ENCODE measurements around the gene MAPK10. TPM values are rescaled to one million over a fixed set of nuclear protein-coding genes. Genes with fewer than 3 reads are reported as not detected.
"Not testable (repeated sequence)": the region's sequence is repeated elsewhere in the genome, so short reads cannot be mapped to it uniquely, and the experiment has no call there.

MAPK10 gene
- total RNA-seq, 1 donor from 2014 or later: not detected

DNA sequence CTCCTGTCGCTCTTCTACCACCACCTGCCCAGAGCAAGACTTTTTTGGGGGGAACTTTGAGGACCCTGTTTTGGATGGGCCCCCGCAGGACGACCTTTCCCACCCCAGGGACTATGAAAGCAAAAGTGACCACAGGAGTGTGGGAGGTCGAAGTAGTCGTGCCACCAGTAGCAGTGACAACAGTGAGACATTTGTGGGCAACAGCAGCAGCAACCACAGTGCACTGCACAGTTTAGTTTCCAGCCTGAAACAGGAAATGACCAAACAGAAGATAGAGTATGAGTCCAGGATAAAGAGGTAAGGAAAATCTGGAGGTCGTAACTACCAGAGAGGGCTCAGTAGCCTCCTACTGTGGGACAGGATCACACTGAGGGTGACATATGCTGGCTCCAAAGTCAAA is 364.5 kb downstream of the MAPK10 start:
- Mint-ChIP-seq H3K27me3 (no peaks in the 10 kb centered on the region), H3K36me3 (ENCODE audit: low read depth) (no peaks in the 10 kb centered on the region), H3K9me3 (no peaks in the 10 kb centered on the region), H3K4me1 (no peaks in the 10 kb centered on the region), H3K4me3 (no peak overlapping the region), H3K27ac (no peak overlapping the region)
- intact Hi-C loops (cut with micrococcal nuclease): no loop called here
- no peak for DNase-seq

DNA sequence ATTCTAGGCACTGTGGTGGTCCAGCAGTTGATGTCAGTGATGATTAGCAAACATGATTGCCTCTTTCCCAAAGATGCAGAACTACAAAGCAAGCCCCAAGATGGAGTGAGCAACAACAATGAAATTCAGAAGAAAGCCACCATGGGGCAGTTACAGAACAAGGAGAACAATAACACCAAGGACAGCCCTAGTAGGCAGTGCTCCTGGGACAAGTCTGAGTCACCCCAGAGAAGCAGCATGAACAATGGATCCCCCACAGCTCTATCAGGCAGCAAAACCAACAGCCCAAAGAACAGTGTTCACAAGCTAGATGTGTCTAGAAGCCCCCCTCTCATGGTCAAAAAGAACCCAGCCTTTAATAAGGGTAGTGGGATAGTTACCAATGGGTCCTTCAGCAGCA is 365.3 kb downstream of the MAPK10 start:
- Mint-ChIP-seq H3K9me3 (no peaks in the 10 kb centered on the region), H3K27me3 (no peaks in the 10 kb centered on the region), H3K36me3 (ENCODE audit: low read depth) (no peaks in the 10 kb centered on the region), H3K4me3 (no peak overlapping the region), H3K4me1 (no peaks in the 10 kb centered on the region), H3K27ac (no peak overlapping the region)
- DNase-seq: no peak
- intact Hi-C loops (cut with micrococcal nuclease): no loop called here

DNA sequence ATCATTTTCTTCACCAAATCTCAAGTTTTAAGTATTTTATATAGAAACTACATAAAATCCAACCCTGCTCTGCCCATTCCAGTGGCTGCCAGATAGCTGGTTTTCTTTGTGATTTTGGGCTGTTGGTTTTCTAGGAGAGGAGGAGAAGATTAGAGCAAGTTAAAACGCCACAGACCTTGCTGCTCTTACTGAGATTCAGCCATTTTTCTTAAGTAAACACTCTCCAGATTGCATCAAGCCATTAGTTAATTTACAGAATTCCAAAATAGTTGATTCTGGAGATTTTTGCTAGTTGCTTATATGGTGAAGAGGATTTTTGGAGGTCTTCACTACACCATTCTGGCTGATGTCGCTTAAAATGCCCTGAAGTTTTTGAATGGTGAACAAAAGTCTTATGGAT is 366.2 kb downstream of the MAPK10 start:
- Mint-ChIP-seq H3K4me3 (no peak overlapping the region), H3K27me3 (no peaks in the 10 kb centered on the region), H3K27ac (no peak overlapping the region), H3K4me1 (no peaks in the 10 kb centered on the region), H3K9me3 (no peaks in the 10 kb centered on the region), H3K36me3 (ENCODE audit: low read depth) (no peaks in the 10 kb centered on the region)
- no peak for DNase-seq
- intact Hi-C loops (cut with micrococcal nuclease): no loop called here

DNA sequence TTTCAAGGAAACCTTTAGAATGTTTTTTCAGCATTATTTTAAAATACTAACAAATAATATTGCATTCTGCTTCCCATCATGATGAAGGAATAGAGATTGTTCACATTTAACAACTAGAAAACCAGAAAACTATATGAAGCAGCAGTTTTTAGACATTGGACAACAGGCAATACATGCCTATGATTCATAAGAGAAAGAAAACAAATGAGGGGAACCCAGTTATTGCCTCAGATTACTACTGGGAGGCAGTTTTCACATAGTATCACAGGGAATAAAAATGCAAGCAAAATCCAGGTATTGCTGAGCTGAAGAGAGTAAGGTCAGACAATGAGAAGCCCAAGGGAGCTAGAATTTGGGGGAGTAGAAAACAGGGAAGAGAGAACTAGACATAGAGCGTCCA is 373.6 kb downstream of the MAPK10 start:
- DNase-seq: no peak
- no peak overlapping the region for H3K27ac Mint-ChIP-seq
- no peaks in the 10 kb centered on the region for H3K4me1 Mint-ChIP-seq
- intact Hi-C loops (cut with micrococcal nuclease): no loop called here
- no peaks in the 10 kb centered on the region for H3K27me3 Mint-ChIP-seq
- no peaks in the 10 kb centered on the region for H3K9me3 Mint-ChIP-seq
- H3K36me3 Mint-ChIP-seq (ENCODE audit: low read depth): no peaks in the 10 kb centered on the region
- H3K4me3 Mint-ChIP-seq: no peak overlapping the region

DNA sequence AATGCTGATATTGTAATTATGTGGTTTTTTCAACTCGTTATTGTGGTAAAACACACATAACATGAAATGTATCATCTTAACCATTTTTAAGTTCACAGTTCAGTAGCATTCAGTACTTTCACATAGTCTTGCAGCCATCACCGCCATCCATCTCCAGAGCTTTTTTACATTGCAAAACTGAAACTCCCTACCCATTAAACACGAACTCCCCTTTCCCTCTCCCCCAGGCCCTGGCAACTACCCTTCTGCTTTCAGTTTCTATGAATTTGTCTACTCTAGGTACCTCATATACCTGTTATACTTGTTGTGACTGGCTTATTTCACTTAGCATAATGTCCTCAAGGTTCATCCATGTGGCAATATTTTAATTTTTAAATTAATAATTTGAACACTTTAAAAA is 380.6 kb downstream of the MAPK10 start:
- no peaks in the 10 kb centered on the region for H3K9me3 Mint-ChIP-seq
- intact Hi-C loops (cut with micrococcal nuclease): no loop called here
- no peak overlapping the region for H3K4me3 Mint-ChIP-seq
- no peaks in the 10 kb centered on the region for H3K27me3 Mint-ChIP-seq
- DNase-seq: no peak
- H3K36me3 Mint-ChIP-seq (ENCODE audit: low read depth): no peaks in the 10 kb centered on the region
- H3K4me1 Mint-ChIP-seq: no peaks in the 10 kb centered on the region
- no peak overlapping the region for H3K27ac Mint-ChIP-seq

DNA sequence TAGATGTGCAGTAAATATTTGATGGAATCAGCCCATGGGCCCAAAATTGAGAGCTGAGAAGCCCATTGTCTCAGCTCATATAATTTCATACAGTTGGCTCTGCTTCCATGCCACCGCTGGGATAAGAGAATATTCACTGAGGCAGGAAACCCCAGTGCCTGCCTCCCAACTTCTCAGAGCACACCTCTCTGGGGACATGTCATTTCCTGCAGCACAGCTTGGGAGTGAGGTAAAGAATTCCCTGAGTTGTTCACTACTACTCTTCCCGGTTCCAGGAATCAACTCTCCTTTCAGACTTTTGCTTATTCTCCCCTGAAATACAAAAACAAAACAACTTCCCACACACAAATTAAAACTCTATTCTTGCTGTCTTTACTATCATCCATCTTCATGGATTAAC is 389.3 kb downstream of the MAPK10 start:
- H3K4me3 Mint-ChIP-seq: no peak overlapping the region
- no peak for DNase-seq
- H3K36me3 Mint-ChIP-seq (ENCODE audit: low read depth): no peaks in the 10 kb centered on the region
- H3K9me3 Mint-ChIP-seq: no peaks in the 10 kb centered on the region
- H3K27me3 Mint-ChIP-seq: no peaks in the 10 kb centered on the region
- intact Hi-C loops (cut with micrococcal nuclease): no loop called here
- no peaks in the 10 kb centered on the region for H3K4me1 Mint-ChIP-seq
- H3K27ac Mint-ChIP-seq: no peak overlapping the region

DNA sequence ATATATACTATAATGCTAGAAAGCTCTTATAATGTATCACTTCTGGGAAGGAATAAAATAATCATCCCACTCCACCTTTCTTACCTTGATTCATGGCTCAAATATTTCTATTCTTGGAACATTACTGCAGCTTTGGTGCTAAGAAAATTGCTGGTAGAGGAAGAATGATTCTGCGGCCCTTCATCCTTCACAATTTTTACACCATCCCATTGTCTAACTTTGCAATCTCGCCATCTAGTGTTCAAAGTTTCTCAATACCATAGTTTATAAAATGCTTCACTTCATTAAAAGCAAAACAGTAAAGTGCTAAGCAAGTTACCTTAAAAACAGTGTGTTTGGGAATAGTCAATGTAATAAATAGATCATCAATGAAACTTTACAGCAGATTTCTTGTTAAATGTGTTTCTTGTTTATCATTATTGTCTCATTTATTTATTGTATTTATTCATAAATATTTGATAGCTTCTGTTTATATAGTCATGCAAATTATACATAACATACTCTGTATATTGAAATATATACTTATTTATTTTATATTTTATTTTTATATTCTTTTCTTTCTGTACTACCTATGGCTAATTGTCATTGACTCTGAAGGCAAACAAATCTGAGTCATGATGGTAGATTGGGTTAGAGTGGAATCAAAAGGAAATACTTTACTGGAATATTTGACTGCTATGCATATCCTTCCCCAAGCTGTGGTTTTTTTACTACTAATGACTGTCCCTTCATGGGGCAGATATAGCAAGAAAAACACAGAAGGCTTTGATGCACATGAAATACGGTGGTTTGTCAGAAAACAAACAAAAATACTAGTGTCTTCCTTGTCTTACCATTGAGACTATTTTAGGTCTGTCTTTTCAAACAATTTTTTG is 390.7 kb downstream of the MAPK10 start:
- no peak overlapping the region for H3K4me3 Mint-ChIP-seq
- H3K9me3 Mint-ChIP-seq: no peaks in the 10 kb centered on the region
- no peaks in the 10 kb centered on the region for H3K27me3 Mint-ChIP-seq
- no peaks in the 10 kb centered on the region for H3K4me1 Mint-ChIP-seq
- no peak for DNase-seq
- intact Hi-C loops (cut with micrococcal nuclease): no loop called here
- no peaks in the 10 kb centered on the region for H3K36me3 Mint-ChIP-seq (ENCODE audit: low read depth)
- H3K27ac Mint-ChIP-seq: no peak overlapping the region

DNA sequence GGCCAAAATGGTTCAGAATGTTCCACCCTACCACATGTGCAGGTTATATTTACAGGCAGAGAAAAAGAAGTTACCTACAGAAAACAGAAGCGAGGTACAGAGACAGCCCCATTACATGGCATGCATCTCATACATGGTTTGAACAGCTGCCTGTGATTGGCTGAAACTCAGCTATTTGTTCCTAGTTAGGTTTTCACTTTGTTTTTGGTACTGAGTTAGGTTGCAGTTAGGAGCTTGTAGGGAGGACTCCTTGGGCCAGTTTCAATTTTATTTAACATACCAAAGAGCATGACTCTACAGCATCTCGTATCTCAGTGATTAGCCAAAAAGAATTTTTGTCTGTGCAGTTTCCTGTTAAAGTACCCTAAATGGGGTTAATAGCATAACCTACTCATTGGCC is 392.0 kb downstream of the MAPK10 start:
- intact Hi-C loops (cut with micrococcal nuclease): no loop called here
- Mint-ChIP-seq H3K27ac (no peak overlapping the region), H3K4me1 (no peaks in the 10 kb centered on the region), H3K27me3 (no peaks in the 10 kb centered on the region), H3K36me3 (ENCODE audit: low read depth) (no peaks in the 10 kb centered on the region), H3K9me3 (no peaks in the 10 kb centered on the region), H3K4me3 (no peak overlapping the region)
- no peak for DNase-seq

DNA sequence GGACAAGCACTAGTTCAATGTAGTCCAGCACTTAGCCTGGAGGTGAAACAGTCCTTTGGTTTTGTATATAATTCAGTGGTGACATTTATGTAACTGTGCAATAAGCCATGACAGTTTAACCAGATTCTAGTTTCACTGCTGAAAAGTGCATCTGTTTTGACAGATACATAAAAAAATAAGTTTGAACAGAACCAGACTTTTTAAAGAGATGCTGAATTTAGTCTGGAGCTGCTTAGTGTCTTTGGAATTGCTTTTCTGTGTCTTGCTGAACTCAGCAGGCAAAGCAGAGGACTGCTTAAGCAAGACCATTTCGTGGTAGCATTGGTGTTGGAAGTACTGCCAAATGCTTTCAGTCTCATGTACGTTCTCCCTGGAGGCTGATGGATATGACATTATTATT is 393.5 kb downstream of the MAPK10 start:
- H3K36me3 Mint-ChIP-seq (ENCODE audit: low read depth): no peaks in the 10 kb centered on the region
- H3K4me3 Mint-ChIP-seq: no peak overlapping the region
- H3K27ac Mint-ChIP-seq: no peak overlapping the region
- intact Hi-C loops (cut with micrococcal nuclease): no loop called here
- H3K4me1 Mint-ChIP-seq: no peaks in the 10 kb centered on the region
- no peaks in the 10 kb centered on the region for H3K27me3 Mint-ChIP-seq
- no peaks in the 10 kb centered on the region for H3K9me3 Mint-ChIP-seq
- DNase-seq: no peak

DNA sequence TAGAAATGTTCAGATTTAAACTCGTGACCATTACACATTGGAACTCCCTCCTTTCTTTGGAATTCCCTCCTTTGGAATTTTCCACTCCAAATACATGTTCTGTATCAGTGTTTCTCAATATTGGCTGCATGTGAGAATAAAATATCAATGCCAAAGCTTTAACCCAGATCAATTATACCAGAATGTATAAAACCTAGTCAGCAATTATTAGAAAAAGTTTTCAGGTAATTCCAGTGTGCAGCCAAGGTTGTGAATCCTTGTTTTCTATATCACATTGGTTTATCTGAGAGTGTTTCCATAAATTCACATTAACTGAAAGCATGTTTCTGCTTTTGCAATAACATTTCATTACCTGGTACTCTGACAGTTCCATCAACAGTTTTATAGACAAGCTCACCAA is 394.3 kb downstream of the MAPK10 start:
- H3K27ac Mint-ChIP-seq: no peak overlapping the region
- H3K27me3 Mint-ChIP-seq: no peaks in the 10 kb centered on the region
- H3K4me3 Mint-ChIP-seq: no peak overlapping the region
- intact Hi-C loops (cut with micrococcal nuclease): no loop called here
- H3K36me3 Mint-ChIP-seq (ENCODE audit: low read depth): no peaks in the 10 kb centered on the region
- H3K9me3 Mint-ChIP-seq: no peaks in the 10 kb centered on the region
- H3K4me1 Mint-ChIP-seq: no peaks in the 10 kb centered on the region
- no peak for DNase-seq

DNA sequence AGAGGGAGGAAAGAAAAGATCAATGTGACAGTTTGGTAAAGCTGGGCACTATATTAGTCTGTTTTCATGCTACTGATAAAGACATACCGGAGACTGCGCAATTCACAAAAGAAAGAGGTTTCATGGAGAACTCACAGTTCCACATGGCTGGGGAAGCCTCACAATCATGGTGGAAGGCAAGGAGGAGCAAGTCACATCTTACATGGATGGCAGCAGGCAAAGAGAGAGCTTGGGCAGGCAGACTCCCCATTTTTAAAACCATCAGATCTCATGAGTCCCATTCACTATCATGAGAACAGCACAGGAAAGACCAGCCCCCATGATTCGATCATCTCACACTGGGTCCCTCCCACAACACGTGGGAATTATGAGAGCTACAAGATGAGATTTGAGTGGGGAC is 394.8 kb downstream of the MAPK10 start:
- H3K4me3 Mint-ChIP-seq; H3K27me3 Mint-ChIP-seq; H3K27ac Mint-ChIP-seq; H3K9me3 Mint-ChIP-seq; intact Hi-C loops (cut with micrococcal nuclease); DNase-seq; H3K4me1 Mint-ChIP-seq; H3K36me3 Mint-ChIP-seq (ENCODE audit: low read depth): not testable (repeated sequence)

DNA sequence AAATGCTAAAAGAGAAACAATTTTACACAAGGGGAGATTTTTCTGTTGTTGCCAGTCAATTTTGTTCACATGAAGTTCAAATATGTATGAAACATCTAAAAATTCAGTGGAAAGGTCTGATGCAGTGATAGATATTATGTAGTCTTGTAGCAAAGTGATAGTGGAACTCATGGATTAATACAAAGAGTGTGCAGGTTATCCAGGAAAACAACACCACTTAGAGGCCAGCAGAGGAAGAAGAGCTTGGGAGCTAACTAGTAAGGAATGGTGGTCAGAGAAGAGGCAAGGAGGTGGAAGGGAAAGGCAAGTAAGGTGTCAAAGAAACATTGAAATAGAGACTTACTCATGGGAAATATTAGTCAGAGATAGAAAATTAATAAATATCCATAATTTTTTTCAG is 395.6 kb downstream of the MAPK10 start:
- Mint-ChIP-seq H3K27me3 (no peaks in the 10 kb centered on the region), H3K9me3 (no peaks in the 10 kb centered on the region), H3K4me1 (no peaks in the 10 kb centered on the region), H3K27ac (no peak overlapping the region), H3K4me3 (no peak overlapping the region), H3K36me3 (ENCODE audit: low read depth) (no peaks in the 10 kb centered on the region)
- DNase-seq: no peak
- intact Hi-C loops (cut with micrococcal nuclease): no loop called here

DNA sequence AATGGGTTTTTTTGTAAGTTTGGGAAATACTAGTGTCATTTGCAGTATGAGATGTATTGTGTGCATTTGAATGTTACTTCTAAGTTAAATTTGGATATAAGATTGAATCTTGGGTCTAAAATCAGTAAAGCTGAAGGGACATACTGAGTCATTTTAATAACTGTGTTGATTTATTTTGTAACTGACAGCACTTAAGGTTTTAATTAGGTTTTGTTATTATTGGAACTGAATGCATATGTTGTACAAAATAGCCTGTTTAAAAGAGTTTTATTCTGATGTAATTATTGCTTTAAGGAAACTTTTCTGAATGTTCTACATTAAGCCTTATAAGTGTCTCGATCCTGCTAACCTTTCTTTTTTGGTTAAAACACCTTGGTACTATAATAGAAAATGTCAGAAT is 396.6 kb downstream of the MAPK10 start:
- Mint-ChIP-seq H3K36me3 (ENCODE audit: low read depth) (no peaks in the 10 kb centered on the region), H3K4me3 (no peak overlapping the region), H3K4me1 (no peaks in the 10 kb centered on the region), H3K9me3 (no peaks in the 10 kb centered on the region), H3K27me3 (no peaks in the 10 kb centered on the region), H3K27ac (no peak overlapping the region)
- no peak for DNase-seq
- intact Hi-C loops (cut with micrococcal nuclease): no loop called here

DNA sequence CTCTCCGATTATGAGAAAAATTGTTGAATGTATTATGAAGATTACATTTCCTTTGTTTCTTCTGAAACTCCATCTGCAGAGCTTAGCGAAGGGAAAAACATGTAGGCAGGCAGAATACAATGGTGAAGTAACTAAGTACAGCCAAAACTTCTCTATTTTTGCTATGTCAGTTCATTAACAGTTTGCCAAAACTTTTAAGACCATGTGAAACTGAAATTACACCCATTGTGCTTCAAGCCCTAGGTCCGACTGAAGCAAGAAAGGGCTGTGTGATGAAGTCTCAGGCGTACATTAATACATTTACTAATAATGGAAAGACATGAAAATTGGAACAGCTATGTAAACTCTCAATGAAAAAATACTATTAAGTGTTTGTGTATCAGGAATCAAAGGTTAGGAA is 398.0 kb downstream of the MAPK10 start:
- H3K4me3 Mint-ChIP-seq: no peak overlapping the region
- no peaks in the 10 kb centered on the region for H3K9me3 Mint-ChIP-seq
- H3K36me3 Mint-ChIP-seq (ENCODE audit: low read depth): no peaks in the 10 kb centered on the region
- H3K4me1 Mint-ChIP-seq: no peaks in the 10 kb centered on the region
- DNase-seq: no peak
- no peaks in the 10 kb centered on the region for H3K27me3 Mint-ChIP-seq
- H3K27ac Mint-ChIP-seq: no peak overlapping the region
- intact Hi-C loops (cut with micrococcal nuclease): no loop called here

DNA sequence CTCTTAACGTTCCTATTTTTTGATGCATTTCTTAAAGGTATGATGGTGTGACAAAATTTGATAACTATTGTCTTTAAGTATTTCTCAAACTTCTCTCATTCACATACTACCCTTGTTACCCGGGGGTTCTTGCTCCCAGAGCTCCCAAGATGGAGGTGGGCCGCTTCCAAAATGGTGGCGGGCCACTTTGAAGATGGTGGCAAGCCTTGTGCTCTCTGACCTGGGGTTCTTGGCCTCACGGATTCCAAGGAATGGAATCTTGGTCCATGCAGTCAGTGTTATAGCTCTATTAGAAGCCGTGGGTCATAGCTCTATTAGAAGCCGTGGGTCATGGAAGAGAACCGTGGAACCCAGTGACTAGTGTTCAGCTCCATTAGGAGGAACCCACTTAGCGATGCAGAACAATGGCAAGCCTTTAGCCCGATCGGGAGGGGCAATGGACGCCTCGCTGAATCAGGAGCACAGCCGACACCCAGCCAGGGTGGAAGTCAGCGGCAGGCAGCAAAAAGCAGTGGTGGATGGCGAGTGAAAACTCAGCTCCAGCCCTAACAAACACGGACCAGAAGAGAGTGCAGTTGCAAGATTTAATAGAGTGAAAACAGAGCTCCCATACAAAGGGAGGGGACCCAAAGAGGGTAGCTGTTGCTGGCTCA is 403.4 kb downstream of the MAPK10 start:
- intact Hi-C loops (cut with micrococcal nuclease): no loop called here
- H3K4me3 Mint-ChIP-seq: no peak overlapping the region
- no peak overlapping the region for H3K27ac Mint-ChIP-seq
- no peaks in the 10 kb centered on the region for H3K27me3 Mint-ChIP-seq
- DNase-seq: no peak
- no peaks in the 10 kb centered on the region for H3K9me3 Mint-ChIP-seq
- H3K4me1 Mint-ChIP-seq: no peaks in the 10 kb centered on the region
- H3K36me3 Mint-ChIP-seq (ENCODE audit: low read depth): no peaks in the 10 kb centered on the region

Measured in activated CD4-positive, alpha-beta T cell treated with anti-CD3 and anti-CD28 coated beads, Interleukin-2, amount 10 ng/mL, durations not matched to agents 24 days and 14 days (primary cell).